GM23338 (cell line): ENCODE data around the gene PROZ. TPM values are rescaled to one million over a fixed set of nuclear protein-coding genes. Genes with fewer than 3 reads are reported as not detected.

Experiments
- ATAC-seq: fragments of 200-7000 bp; cut with Tn5 transposase; 3 replicates; pipeline ENCODE4 v1.9.1; 2020
- DNase-seq: peaks from one replicate; pipeline ENCODE4 v3.0.0-alpha.2; 2015; ENCODE audit warnings: low spot score
- H2AFZ ChIP-seq: fragments of 200-600 bp; sonication (generic); 2 replicates; pipeline ENCODE4 v1.8.0; 2016; ENCODE audit warnings: antibody characterized with exemption, mild to moderate bottlenecking, moderate library complexity
- H3F3A ChIP-seq: fragments of 200-600 bp; sonication (generic); replicated peaks from 2 replicates; pipeline ENCODE4 v1.8.0; 2017; ENCODE audit warnings: antibody characterized with exemption, mixed run types, low read depth
- H3K27ac ChIP-seq: fragments of 200-600 bp; sonication (generic); 2 replicates; pipeline ENCODE4 v1.6.1; 2016; ENCODE audit warnings: low read depth
- H3K27me3 ChIP-seq: fragments of 200-600 bp; sonication (generic); 2 replicates; pipeline ENCODE4 v1.8.0; 2016; ENCODE audit warnings: mild to moderate bottlenecking, mixed run types, moderate library complexity; ENCODE audit not compliant: insufficient read depth
- H3K36me3 ChIP-seq: fragments of 200-600 bp; sonication (generic); 2 replicates; pipeline ENCODE4 v1.8.0; 2016; ENCODE audit warnings: mild to moderate bottlenecking; ENCODE audit not compliant: insufficient read depth
- H3K4me1 ChIP-seq: fragments of 200-600 bp; sonication (generic); 2 replicates; pipeline ENCODE4 v1.8.0; 2016; ENCODE audit warnings: mild to moderate bottlenecking, moderate library complexity; ENCODE audit not compliant: insufficient read depth
- H3K4me2 ChIP-seq: fragments of 200-600 bp; sonication (generic); 2 replicates; pipeline ENCODE4 v1.7.1; 2017; ENCODE audit warnings: mixed run types
- H3K4me3 ChIP-seq: fragments of 200-600 bp; sonication (generic); 2 replicates; pipeline ENCODE4 v1.6.1; 2016; ENCODE audit warnings: mixed run types
- H3K79me2 ChIP-seq: fragments of 200-600 bp; sonication (generic); replicated peaks from 2 replicates; pipeline ENCODE4 v1.8.0; 2017; ENCODE audit warnings: mild to moderate bottlenecking; ENCODE audit not compliant: insufficient read depth
- H3K9me2 ChIP-seq: fragments of 200-600 bp; sonication (generic); 2 replicates; pipeline ENCODE4 v1.8.0; 2017; ENCODE audit not compliant: insufficient read depth
- H4K20me1 ChIP-seq: fragments of 200-600 bp; sonication (generic); replicated peaks from 2 replicates; pipeline ENCODE4 v1.8.0; 2017; ENCODE audit warnings: mild to moderate bottlenecking; ENCODE audit not compliant: insufficient read depth
- H3K27ac Mint-ChIP-seq: 2 replicates; pipeline ENCODE4 v1.8.0; 2020; ENCODE audit warnings: inconsistent platforms, mild to moderate bottlenecking, moderate library complexity, mixed read lengths
- H3K27me3 Mint-ChIP-seq: 3 replicates; pipeline ENCODE4 v1.8.0; 2022; ENCODE audit warnings: low read depth, mild to moderate bottlenecking, moderate library complexity, mixed read lengths, inconsistent platforms; ENCODE audit not compliant: insufficient read depth, poor library complexity
- H3K36me3 Mint-ChIP-seq: 3 replicates; pipeline ENCODE4 v1.8.0; 2021; ENCODE audit warnings: low read depth, mild to moderate bottlenecking, inconsistent platforms, moderate library complexity, mixed read lengths
- H3K4me1 Mint-ChIP-seq: 3 replicates; pipeline ENCODE4 v1.8.0; 2020; ENCODE audit warnings: mild to moderate bottlenecking, inconsistent platforms, mixed read lengths
- H3K4me3 Mint-ChIP-seq: 3 replicates; pipeline ENCODE4 v1.8.0; 2021; ENCODE audit warnings: moderate library complexity, mild to moderate bottlenecking, inconsistent platforms, mixed read lengths
- H3K9me3 Mint-ChIP-seq: 3 replicates; pipeline ENCODE4 v1.8.0; 2020; ENCODE audit warnings: moderate library complexity, mild to moderate bottlenecking, inconsistent platforms, mixed read lengths
- CREB1 ChIP-seq: fragments of 250-450 bp; sonication (Bioruptor Pico); IDR thresholded peaks from 2 replicates; pipeline ENCODE4 v1.5.0; 2020; ENCODE audit warnings: low read depth, mild to moderate bottlenecking, moderate library complexity
- CTCF ChIP-seq, 2 experiments: fragments of 200-600 bp in 1 of 2; sonication (generic) in 1 of 2; conservative IDR thresholded peaks; 2 replicates each; pipeline versions ENCODE4 v1.5.1 to v1.6.1; 2016 to 2017; ENCODE audit warnings: antibody characterized with exemption in 2 of 2, low read depth in 2 of 2, mild to moderate bottlenecking in 2 of 2, moderate library complexity in 1 of 2
- EZH2 ChIP-seq: fragments of 200-600 bp; sonication (generic); IDR thresholded peaks from one replicate; pipeline ENCODE4 v1.8.0; 2017; ENCODE audit warnings: antibody characterized with exemption, mild to moderate bottlenecking, low read depth; ENCODE audit not compliant: unreplicated experiment
- EZH2phosphoT487 ChIP-seq: fragments of 200-600 bp; sonication (generic); IDR thresholded peaks from one replicate; pipeline ENCODE4 v1.8.1; 2018; ENCODE audit warnings: antibody characterized with exemption; ENCODE audit not compliant: unreplicated experiment
- JUNB ChIP-seq: IDR thresholded peaks from one replicate; pipeline ENCODE4 v1.6.1; 2016; ENCODE audit warnings: antibody characterized with exemption; ENCODE audit not compliant: unreplicated experiment
- NANOG ChIP-seq: IDR thresholded peaks from 2 replicates; pipeline ENCODE4 v1.6.1; 2016; ENCODE audit warnings: antibody characterized with exemption, borderline replicate concordance
- POLR2AphosphoS5 ChIP-seq: IDR thresholded peaks from 2 replicates; pipeline ENCODE4 v1.6.1; 2016; ENCODE audit warnings: antibody characterized with exemption, low read depth
- STAT1 ChIP-seq: IDR thresholded peaks from one replicate; pipeline ENCODE4 v1.6.1; 2016; ENCODE audit warnings: antibody characterized with exemption; ENCODE audit not compliant: unreplicated experiment
- ZNF114 ChIP-seq: fragments of 250-450 bp; sonication (Bioruptor Pico); IDR thresholded peaks from 2 replicates; pipeline ENCODE4 v1.5.0; 2020; ENCODE audit warnings: mild to moderate bottlenecking, moderate library complexity
- ZNF331 ChIP-seq: fragments of 250-450 bp; sonication (Bioruptor Pico); IDR thresholded peaks from 2 replicates; pipeline ENCODE4 v1.5.0; 2020; ENCODE audit warnings: low read depth, mild to moderate bottlenecking, moderate library complexity
- ZNF462 ChIP-seq: fragments of 250-450 bp; sonication (Bioruptor Pico); IDR thresholded peaks from 2 replicates; pipeline ENCODE4 v1.5.0; 2020; ENCODE audit warnings: mild to moderate bottlenecking, moderate library complexity
- polyA plus RNA-seq: library from polyadenylated mRNA; unstranded; fragments of >200 nt; fragmentation: Nextera tagmentation; extraction: Ambion mirVana; gene quantifications from 2 replicates; pipeline ENCODE4 v1.2.1, GENCODE V29; 2016
- total RNA-seq: library from RNA; depleted of rRNA; stranded (reverse); fragments of >200 nt; shearing (Covaris generic); gene quantifications from 2 replicates; pipeline ENCODE4 v1.2.3, GENCODE V29; 2014
- TF ChIP-seq, protein P1 (sequence below): IDR thresholded peaks from one replicate; pipeline ENCODE4 v1.6.1; 2018; ENCODE audit warnings: antibody characterized with exemption; ENCODE audit not compliant: unreplicated experiment
- TF ChIP-seq, protein P2 (sequence below): IDR thresholded peaks from 2 replicates; pipeline ENCODE4 v1.6.1; 2016; ENCODE audit warnings: antibody characterized with exemption

The PROZ gene
- total and polyA plus RNA-seq, 2 experiments from 2014 or later: 0.53 TPM; not detected in 1

GRCh38 chr13:113145496-113145895 lies 13.0 kb upstream of the PROZ start:
- H3K9me3 Mint-ChIP-seq: no peaks in the 10 kb centered on the region
- no peaks in the 10 kb centered on the region for H3K9me2 ChIP-seq
- no peaks in the 10 kb centered on the region for H4K20me1 ChIP-seq
- H3K4me2 ChIP-seq: no peak overlapping the region
- no peaks in the 10 kb centered on the region for H3K27me3 Mint-ChIP-seq
- H3K79me2 ChIP-seq: no peaks in the 10 kb centered on the region
- ATAC-seq (no peak), DNase-seq (no peak)
- no peaks in the 10 kb centered on the region for H3K36me3 Mint-ChIP-seq
- H3K4me1 ChIP-seq: no peaks in the 10 kb centered on the region
- H3K27me3 ChIP-seq: no peaks in the 10 kb centered on the region
- H3K4me1 Mint-ChIP-seq: no peaks in the 10 kb centered on the region; the same call in 2 of the 3 replicates
- H3K27ac ChIP-seq: no peak overlapping the region
- H2AFZ ChIP-seq: no peak overlapping the region
- H3K4me3 ChIP-seq: no peak overlapping the region
- no peaks in the 10 kb centered on the region for H3K36me3 ChIP-seq
- H3K27ac Mint-ChIP-seq: no peak overlapping the region
- H3F3A ChIP-seq: no peaks in the 10 kb centered on the region
- H3K4me3 Mint-ChIP-seq: no peak overlapping the region
- TF ChIP-seq ZNF114 (no peak), EZH2phosphoT487 (no peak), CREB1 (CRISPR knock-in tag) (no peak), JUNB (no peak), CTCF (conservative IDR thresholded peaks at IDR 0.05; ENCODE audit: low read depth in 2 of 2) (no peak), STAT1 (no peak), POLR2AphosphoS5 (no peak), EZH2 (no peak), ZNF331 (no peak), NANOG (no peak), ZNF462 (CRISPR knock-in tag) (no peak)
- TF ChIP-seq, protein P1, sequence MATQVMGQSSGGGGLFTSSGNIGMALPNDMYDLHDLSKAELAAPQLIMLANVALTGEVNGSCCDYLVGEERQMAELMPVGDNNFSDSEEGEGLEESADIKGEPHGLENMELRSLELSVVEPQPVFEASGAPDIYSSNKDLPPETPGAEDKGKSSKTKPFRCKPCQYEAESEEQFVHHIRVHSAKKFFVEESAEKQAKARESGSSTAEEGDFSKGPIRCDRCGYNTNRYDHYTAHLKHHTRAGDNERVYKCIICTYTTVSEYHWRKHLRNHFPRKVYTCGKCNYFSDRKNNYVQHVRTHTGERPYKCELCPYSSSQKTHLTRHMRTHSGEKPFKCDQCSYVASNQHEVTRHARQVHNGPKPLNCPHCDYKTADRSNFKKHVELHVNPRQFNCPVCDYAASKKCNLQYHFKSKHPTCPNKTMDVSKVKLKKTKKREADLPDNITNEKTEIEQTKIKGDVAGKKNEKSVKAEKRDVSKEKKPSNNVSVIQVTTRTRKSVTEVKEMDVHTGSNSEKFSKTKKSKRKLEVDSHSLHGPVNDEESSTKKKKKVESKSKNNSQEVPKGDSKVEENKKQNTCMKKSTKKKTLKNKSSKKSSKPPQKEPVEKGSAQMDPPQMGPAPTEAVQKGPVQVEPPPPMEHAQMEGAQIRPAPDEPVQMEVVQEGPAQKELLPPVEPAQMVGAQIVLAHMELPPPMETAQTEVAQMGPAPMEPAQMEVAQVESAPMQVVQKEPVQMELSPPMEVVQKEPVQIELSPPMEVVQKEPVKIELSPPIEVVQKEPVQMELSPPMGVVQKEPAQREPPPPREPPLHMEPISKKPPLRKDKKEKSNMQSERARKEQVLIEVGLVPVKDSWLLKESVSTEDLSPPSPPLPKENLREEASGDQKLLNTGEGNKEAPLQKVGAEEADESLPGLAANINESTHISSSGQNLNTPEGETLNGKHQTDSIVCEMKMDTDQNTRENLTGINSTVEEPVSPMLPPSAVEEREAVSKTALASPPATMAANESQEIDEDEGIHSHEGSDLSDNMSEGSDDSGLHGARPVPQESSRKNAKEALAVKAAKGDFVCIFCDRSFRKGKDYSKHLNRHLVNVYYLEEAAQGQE: no peak
- TF ChIP-seq, protein P2, sequence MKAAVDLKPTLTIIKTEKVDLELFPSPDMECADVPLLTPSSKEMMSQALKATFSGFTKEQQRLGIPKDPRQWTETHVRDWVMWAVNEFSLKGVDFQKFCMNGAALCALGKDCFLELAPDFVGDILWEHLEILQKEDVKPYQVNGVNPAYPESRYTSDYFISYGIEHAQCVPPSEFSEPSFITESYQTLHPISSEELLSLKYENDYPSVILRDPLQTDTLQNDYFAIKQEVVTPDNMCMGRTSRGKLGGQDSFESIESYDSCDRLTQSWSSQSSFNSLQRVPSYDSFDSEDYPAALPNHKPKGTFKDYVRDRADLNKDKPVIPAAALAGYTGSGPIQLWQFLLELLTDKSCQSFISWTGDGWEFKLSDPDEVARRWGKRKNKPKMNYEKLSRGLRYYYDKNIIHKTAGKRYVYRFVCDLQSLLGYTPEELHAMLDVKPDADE: no peak
